ENCODE results near the gene NCOA1. TPM values are rescaled to one million over a fixed set of nuclear protein-coding genes. Genes with fewer than 3 reads are reported as not detected.

NCOA1 gene
- total and polyA plus RNA-seq, 10 of the 15 experiments (the other 5 are each of a cell fraction or from before 2014, with no cell fraction given), result 1.8 to 35.6 (median 6.1) TPM

DNA sequence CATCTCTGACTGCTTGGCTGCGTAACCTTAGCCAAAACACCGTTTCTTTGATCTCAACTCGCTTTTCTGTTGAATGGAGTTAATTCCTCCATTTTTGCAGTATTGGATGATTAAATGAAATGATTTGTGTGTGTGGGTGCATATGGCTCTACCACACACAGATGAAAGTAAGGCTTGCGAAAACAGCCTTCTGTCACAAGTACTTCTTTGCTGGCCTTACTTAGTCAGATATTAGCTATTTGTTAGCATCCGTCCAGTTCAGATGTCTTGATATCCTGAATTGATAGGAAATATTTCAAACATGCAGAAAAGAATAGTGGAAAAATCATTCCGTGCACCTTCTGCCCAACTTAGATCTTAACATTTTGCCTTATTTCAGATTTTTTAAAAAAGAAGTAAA lies 21.8 kb downstream of the NCOA1 start:
- Histone ChIP-seq H3K9me3 (replicated peaks; ENCODE audit: control insufficient read depth, insufficient read depth, low read length) (no peaks in the 10 kb centered on the region), H3K4me2 (ENCODE audit: control insufficient read depth, insufficient read depth) (peak overlapping the region; percentile 83), H3K79me2 (ENCODE audit: control insufficient read depth, insufficient read depth, low read length) (peaks cover 65% of the 10 kb centered on the region), H2AFZ (ENCODE audit: control insufficient read depth, low read depth, low read length) (no peak overlapping the region), H3K4me1 (ENCODE audit: control insufficient read depth, insufficient read depth, low read length) (peaks cover 33% of the 10 kb centered on the region), H4K20me1 (ENCODE audit: control insufficient read depth, insufficient read depth) (no peaks in the 10 kb centered on the region), H3K9ac (ENCODE audit: control insufficient read depth, insufficient read depth, low read length) (peak overlapping the region; percentile 22; the same call in 1 of the 2 replicates), H3K27ac (ENCODE audit: control insufficient read depth, insufficient read depth) (peak overlapping the region; percentile 84), H3K27me3 (replicated peaks in 1 of 2; ENCODE audit: control insufficient read depth in 2 of 2, insufficient read depth in 2 of 2, low read length in 1 of 2) (no peaks in the 10 kb centered on the region), H3K36me3 (ENCODE audit: control insufficient read depth in 2 of 2, insufficient read depth in 2 of 2, low read length in 1 of 2) (no peaks in the 10 kb centered on the region), H3K4me3 (peak overlapping the region; percentile 35)
- RAD21 ChIA-PET (ENCODE audit: unreplicated experiment), result interaction anchor here (1.0 to 1.4 kb wide), 2 partner anchors 279 to 280 kb away, joined by 3 to 5 read pairs; partner anchors contain the start of genes CENPO and PTRHD1
- BruUV-seq (replicated peaks), result no TSS peak
- SMC1A ChIA-PET (ENCODE audit: uncharacterized antibody, unreplicated experiment), result interaction anchor here (0.9 to 2.1 kb wide), 7 partner anchors 8 to 139 kb away, joined by 3 to 8 read pairs (median 5); no protein-coding TSS in a partner anchor
- CTCF ChIA-PET, result interaction anchor here (1.0 to 1.4 kb wide), 3 partner anchors 9 to 215 kb away, joined by 3 read pairs; no protein-coding TSS in a partner anchor
- POLR2A ChIA-PET, result no interaction called here
- TF ChIP-seq HDAC6 (IDR thresholded peaks at IDR 0.05; ENCODE audit: unreplicated experiment) (no peak), ZNF687 (IDR thresholded peaks at IDR 0.05) (no peak), HDAC2 (IDR thresholded peaks at IDR 0.05) (no peak), RELA (IDR thresholded peaks at IDR 0.05; ENCODE audit: borderline replicate concordance, partially characterized antibody) (no peak), RAD51 (IDR thresholded peaks at IDR 0.05) (no peak), RUNX3 (IDR thresholded peaks at IDR 0.05; ENCODE audit: low read length) (no peak), CBFB (IDR thresholded peaks at IDR 0.05; ENCODE audit: low read depth) (no peak), ESRRA (IDR thresholded peaks at IDR 0.05; ENCODE audit: low read length) (no peak), YBX1 (IDR thresholded peaks at IDR 0.05) (no peak), CREM (IDR thresholded peaks at IDR 0.05; ENCODE audit: low read depth) (no peak), TARDBP (IDR thresholded peaks at IDR 0.05; ENCODE audit: borderline replicate concordance) (no peak)
- DNase-seq (ENCODE audit: low read depth, low spot score) (no peak), ATAC-seq (no peak), FAIRE-seq (no peak)
- 99% methylated on average over 6 of the region's 6 CpGs for WGBS (ENCODE audit: insufficient coverage, insufficient replicate concordance, low lambda C conversion rate, missing lambda C conversion rate)
- intact Hi-C loops (cut with micrococcal nuclease; ENCODE audit: unreplicated experiment), result no loop called here
- in situ Hi-C loops (cut with MboI), result no loop called here

Data from GM12878 (cell line).